Naive thymus-derived CD4-positive, alpha-beta T cell (primary cell): ENCODE results near the gene PHLPP1. TPM values are rescaled to one million over a fixed set of nuclear protein-coding genes. Genes with fewer than 3 reads are reported as not detected.

Source experiments
- ATAC-seq: fragments of 150-1000 bp; cut with Tn5 transposase; 2 replicates; pipeline ENCODE4 v1.10.0; 2021; ENCODE audit warnings: mild to moderate bottlenecking, moderate library complexity
- CTCF ChIA-PET: fragments of 350-600 bp; sonication (Branson Sonifier 250); formaldehyde crosslinking; loops from one replicate; lab custom pipeline; 2021; ENCODE audit warnings: antibody characterized with exemption; lab: Charles Lee
- POLR2A ChIA-PET: fragments of 350-600 bp; sonication (Branson Sonifier 250); formaldehyde crosslinking; loops from one replicate; lab custom pipeline; 2021; ENCODE audit warnings: antibody characterized with exemption, inconsistent platforms; lab: Charles Lee
- DNase-seq, 9 donors: peaks; one replicate each; pipeline versions ENCODE4 v3.0.0 to v3.0.0-alpha.2; 2020 to 2022; ENCODE audit warnings: mixed read lengths in 1 of 9
- H3K27ac ChIP-seq: one replicate; pipeline ENCODE4 v1.7.0; 2013; ENCODE audit warnings: mild to moderate bottlenecking, low read depth, low read length, moderate library complexity
- H3K27me3 ChIP-seq, 2 donors: one replicate each; pipeline ENCODE4 v1.7.0; 2013; ENCODE audit warnings: low read length in 2 of 2, mild to moderate bottlenecking in 2 of 2, moderate library complexity in 2 of 2; ENCODE audit not compliant: control insufficient read depth in 2 of 2, insufficient read depth in 2 of 2
- H3K36me3 ChIP-seq, 3 experiments: 1 replicate in 2 of 3; 2 replicates in 1 of 3; pipeline ENCODE4 v1.7.0; 2013; ENCODE audit warnings: low read length in 3 of 3, mild to moderate bottlenecking in 3 of 3, moderate library complexity in 1 of 3; ENCODE audit not compliant: insufficient read depth in 3 of 3, control insufficient read depth in 2 of 3
- H3K4me1 ChIP-seq, 2 donors: one replicate each; pipeline ENCODE4 v1.7.0; 2013; ENCODE audit warnings: low read length in 2 of 2, mild to moderate bottlenecking in 2 of 2, moderate library complexity in 1 of 2; ENCODE audit not compliant: control insufficient read depth in 2 of 2, insufficient read depth in 2 of 2
- H3K4me3 ChIP-seq: 2 replicates; pipeline ENCODE4 v1.7.0; 2013; ENCODE audit warnings: mild to moderate bottlenecking, low read length
- H3K9me3 ChIP-seq, 3 experiments: 1 replicate in 2 of 3; 2 replicates in 1 of 3; pipeline ENCODE4 v1.7.0; 2013; ENCODE audit warnings: low read length in 3 of 3; ENCODE audit not compliant: control insufficient read depth in 2 of 3
- H3K27ac Mint-ChIP-seq, 9 donors: one replicate each; pipeline ENCODE4 v1.8.0; 2020 to 2022; ENCODE audit warnings: mixed read lengths in 9 of 9, mild to moderate bottlenecking in 8 of 9, moderate library complexity in 5 of 9, inconsistent platforms in 2 of 9
- H3K27me3 Mint-ChIP-seq, 5 donors: one replicate each; pipeline ENCODE4 v1.8.0; 2021 to 2022; ENCODE audit warnings: mixed read lengths in 5 of 5, mild to moderate bottlenecking in 1 of 5
- H3K36me3 Mint-ChIP-seq, 5 donors: one replicate each; pipeline ENCODE4 v1.8.0; 2020 to 2022; ENCODE audit warnings: mixed read lengths in 5 of 5, mild to moderate bottlenecking in 3 of 5, inconsistent platforms in 1 of 5
- H3K4me1 Mint-ChIP-seq, 7 donors: one replicate each; pipeline ENCODE4 v1.8.0; 2020 to 2022; ENCODE audit warnings: mixed read lengths in 7 of 7, mild to moderate bottlenecking in 3 of 7, inconsistent platforms in 1 of 7
- H3K4me3 Mint-ChIP-seq, 10 donors: one replicate each; pipeline ENCODE4 v1.8.0; 2020 to 2022; ENCODE audit warnings: mild to moderate bottlenecking in 10 of 10, mixed read lengths in 10 of 10, moderate library complexity in 6 of 10, inconsistent platforms in 2 of 10
- H3K9me3 Mint-ChIP-seq, 11 donors: one replicate each; pipeline ENCODE4 v1.8.0; 2020 to 2022; ENCODE audit warnings: mixed read lengths in 11 of 11, mild to moderate bottlenecking in 4 of 11, inconsistent platforms in 1 of 11, moderate library complexity in 1 of 11
- intact Hi-C, 2 donors: fragments of 100-400 bp; cut with micrococcal nuclease; formaldehyde crosslinking; loops; one replicate each; pipeline ENCODE4 v1.15.1; 2023
- polyA plus RNA-seq, 2 donors: library from polyadenylated mRNA; unstranded; fragments of 300-500 nt; fragmentation: Illumina TruSeq; gene quantifications; one replicate each; pipeline ENCODE4 v1.2.3, GENCODE V29; 2021
- total RNA-seq, 6 experiments: library from RNA in 5 of 6; stranded (reverse) in 5 of 6; gene quantifications; 1 replicate in 5 of 6; 2 replicates in 1 of 6; pipeline ENCODE4 v1.2.3 and lab custom pipeline; 2021 to 2026

PHLPP1 gene
- total and polyA plus RNA-seq, 7 experiments from 2014 or later: 0.07 to 9.7 (median 6.9) TPM

GRCh38 chr18:63001861-63002260 is 286.5 kb downstream of the PHLPP1 start:
- Histone ChIP-seq H3K4me3 (no peak overlapping the region), H3K27ac (no peak overlapping the region), H3K27me3 (no peaks in the 10 kb centered on the region), H3K36me3 (no peaks in the 10 kb centered on the region), H3K4me1 (no peaks in the 10 kb centered on the region), H3K9me3 (no peaks in the 10 kb centered on the region)
- POLR2A ChIA-PET: no interaction called here
- peaks cover 0 to 2% (median 0%) of the 10 kb centered on the region in 11 donors for H3K9me3 Mint-ChIP-seq
- DNase-seq (no peak), ATAC-seq (no peak)
- no peaks in the 10 kb centered on the region for H3K4me1 Mint-ChIP-seq
- no peak overlapping the region for H3K27ac Mint-ChIP-seq
- no peaks in the 10 kb centered on the region for H3K36me3 Mint-ChIP-seq
- intact Hi-C loops: no loop called here
- no peak overlapping the region for H3K4me3 Mint-ChIP-seq
- CTCF ChIA-PET: no interaction called here
- peaks cover 4 to 15% (median 5%) of the 10 kb centered on the region in 5 donors for H3K27me3 Mint-ChIP-seq

- Mint-ChIP-seq H3K27me3 (peaks cover 4 to 12% (median 5%) of the 10 kb centered on the region in 5 donors), H3K27ac (no peak overlapping the region), H3K4me3 (no peak overlapping the region), H3K9me3 (peaks cover 0 to 2% (median 0%) of the 10 kb centered on the region in 11 donors), H3K36me3 (no peaks in the 10 kb centered on the region), H3K4me1 (no peaks in the 10 kb centered on the region)
- no peaks in the 10 kb centered on the region for H3K36me3 ChIP-seq
- no peak overlapping the region for H3K27ac ChIP-seq
- H3K4me1 ChIP-seq: no peaks in the 10 kb centered on the region
- H3K9me3 ChIP-seq: no peaks in the 10 kb centered on the region
- ATAC-seq (no peak), DNase-seq (no peak)
- ChIA-PET POLR2A (no interaction called here), CTCF (no interaction called here)
- no peaks in the 10 kb centered on the region for H3K27me3 ChIP-seq
- H3K4me3 ChIP-seq: no peak overlapping the region
- intact Hi-C loops: no loop called here
Measured at GRCh38 chr18:63002305-63002704, 287.0 kb downstream of the PHLPP1 start.

GRCh38 chr18:63002803-63003445 is 287.6 kb downstream of the PHLPP1 start:
- Mint-ChIP-seq H3K27ac (no peak overlapping the region), H3K36me3 (no peaks in the 10 kb centered on the region), H3K27me3 (peaks cover 4 to 13% (median 5%) of the 10 kb centered on the region in 5 donors), H3K4me1 (no peaks in the 10 kb centered on the region), H3K9me3 (peaks cover 0 to 2% (median 0%) of the 10 kb centered on the region in 11 donors), H3K4me3 (no peak overlapping the region)
- H3K27ac ChIP-seq: no peak overlapping the region
- no peak for ATAC-seq
- CTCF ChIA-PET: no interaction called here
- H3K36me3 ChIP-seq: no peaks in the 10 kb centered on the region
- no peaks in the 10 kb centered on the region for H3K4me1 ChIP-seq
- H3K9me3 ChIP-seq: no peaks in the 10 kb centered on the region
- H3K4me3 ChIP-seq: no peak overlapping the region
- no peak for DNase-seq
- intact Hi-C loops: no loop called here
- POLR2A ChIA-PET: no interaction called here
- H3K27me3 ChIP-seq: no peaks in the 10 kb centered on the region

DNA sequence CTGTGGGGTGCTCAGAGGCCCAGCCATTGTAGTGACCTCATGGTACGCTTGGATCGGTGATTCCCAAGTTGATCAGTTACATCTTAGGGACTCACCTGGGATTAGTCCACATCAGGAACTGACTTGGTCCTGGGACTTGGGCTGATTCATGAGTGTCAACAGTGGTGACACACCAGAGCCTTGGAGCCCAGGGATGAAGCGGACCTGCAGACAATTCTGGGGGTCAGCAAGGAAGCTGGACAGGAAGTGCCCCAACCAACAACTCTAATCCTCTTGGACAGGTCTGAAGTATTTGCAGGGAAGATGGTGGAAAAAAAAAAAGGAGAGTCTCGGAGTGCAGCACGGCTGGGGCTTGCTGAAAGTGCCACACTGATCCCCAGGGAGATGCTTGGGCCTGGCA is 288.6 kb downstream of the PHLPP1 start:
- H3K4me1 Mint-ChIP-seq: no peaks in the 10 kb centered on the region
- POLR2A ChIA-PET: no interaction called here

GRCh38 chr18:63004466-63005089 is 289.2 kb downstream of the PHLPP1 start:
- Mint-ChIP-seq H3K27ac (no peak overlapping the region), H3K4me1 (no peaks in the 10 kb centered on the region), H3K4me3 (no peak overlapping the region), H3K9me3 (peaks cover 0 to 2% (median 0%) of the 10 kb centered on the region in 11 donors), H3K27me3 (peaks cover 0 to 18% (median 0%) of the 10 kb centered on the region in 5 donors), H3K36me3 (no peaks in the 10 kb centered on the region)
- Histone ChIP-seq H3K27ac (no peak overlapping the region), H3K9me3 (no peaks in the 10 kb centered on the region), H3K36me3 (no peaks in the 10 kb centered on the region), H3K27me3 (no peaks in the 10 kb centered on the region), H3K4me3 (no peak overlapping the region), H3K4me1 (no peaks in the 10 kb centered on the region)
- POLR2A ChIA-PET: no interaction called here
- DNase-seq: no peak
- CTCF ChIA-PET: interaction anchor here (0.6 to 1.0 kb wide), 2 partner anchors 22 to 335 kb away, joined by 3 to 5 read pairs; no protein-coding TSS in a partner anchor
- ATAC-seq: no peak
- intact Hi-C loops: no loop called here

More for the DNA sequence above, 288.6 kb downstream of the PHLPP1 start:
- H3K27ac ChIP-seq: no peak overlapping the region
- no peak overlapping the region for H3K4me3 ChIP-seq
- peaks cover 0 to 13% (median under 1%) of the 10 kb centered on the region in 5 donors for H3K27me3 Mint-ChIP-seq
- peaks cover 0 to 2% (median 0%) of the 10 kb centered on the region in 11 donors for H3K9me3 Mint-ChIP-seq
- intact Hi-C loops: no loop called here
- H3K27ac Mint-ChIP-seq: no peak overlapping the region
- no peaks in the 10 kb centered on the region for H3K4me1 ChIP-seq
- no peaks in the 10 kb centered on the region for H3K36me3 Mint-ChIP-seq
- CTCF ChIA-PET: interaction anchor here (0.6 to 1.0 kb wide), 2 partner anchors 23 to 335 kb away, joined by 3 to 5 read pairs; no protein-coding TSS in a partner anchor
- DNase-seq (no peak), ATAC-seq (no peak)
- H3K9me3 ChIP-seq: no peaks in the 10 kb centered on the region
- no peaks in the 10 kb centered on the region for H3K36me3 ChIP-seq
- no peaks in the 10 kb centered on the region for H3K27me3 ChIP-seq
- no peak overlapping the region for H3K4me3 Mint-ChIP-seq

DNA sequence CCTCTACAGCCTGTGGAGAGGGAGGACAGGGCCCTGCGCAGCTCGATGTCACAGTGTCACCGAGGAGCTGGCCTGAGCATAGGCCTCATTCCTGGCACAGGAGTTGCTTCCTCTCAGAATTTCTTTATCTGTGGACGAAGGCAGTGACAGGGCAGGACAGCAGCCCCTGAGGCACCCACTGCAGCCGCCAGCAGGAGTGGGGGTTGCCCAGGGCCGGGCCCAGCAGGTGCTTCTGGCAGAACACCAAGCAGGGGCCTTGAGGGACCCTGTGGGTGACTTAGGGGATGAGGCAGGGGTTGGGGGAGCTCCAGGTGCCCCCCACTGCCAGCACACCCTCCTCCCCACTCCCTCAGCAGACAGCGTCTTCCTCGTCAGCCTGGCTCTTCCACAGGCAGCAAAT is 290.0 kb downstream of the PHLPP1 start:
- ChIA-PET POLR2A (no interaction called here), CTCF (no interaction called here)
- ATAC-seq (no peak), DNase-seq (no peak)
- H3K4me3 Mint-ChIP-seq: no peak overlapping the region
- Histone ChIP-seq H3K9me3 (no peaks in the 10 kb centered on the region), H3K27me3 (no peaks in the 10 kb centered on the region), H3K4me3 (no peak overlapping the region), H3K27ac (no peak overlapping the region), H3K4me1 (no peaks in the 10 kb centered on the region), H3K36me3 (no peaks in the 10 kb centered on the region)
- intact Hi-C loops: no loop called here
- H3K9me3 Mint-ChIP-seq: peaks cover 0 to 2% (median 0%) of the 10 kb centered on the region in 11 donors
- H3K4me1 Mint-ChIP-seq: no peaks in the 10 kb centered on the region
- no peaks in the 10 kb centered on the region for H3K36me3 Mint-ChIP-seq
- peaks cover 0 to 24% (median 0%) of the 10 kb centered on the region in 5 donors for H3K27me3 Mint-ChIP-seq
- H3K27ac Mint-ChIP-seq: no peak overlapping the region
